Esophagus squamous epithelium (tissue), 4 donors: ENCODE results near the gene GSC2.

Source experiments
- POLR2A ChIP-seq, 4 donors: fragments of 450-650 bp; IDR thresholded peaks; one replicate each; pipeline ENCODE4 v1.6.1; 2017; ENCODE audit warnings: antibody characterized with exemption in 4 of 4, mild to moderate bottlenecking in 4 of 4, moderate library complexity in 3 of 4
- TF ChIP-seq, protein P1 (sequence below), 6 experiments: fragments of 450-650 bp in 4 of 6; fragments of 200-600 bp in 2 of 6; sonication (generic) in 2 of 6; IDR thresholded peaks; one replicate each; pipeline ENCODE4 v1.5.1; 2016 to 2019; ENCODE audit warnings: antibody characterized with exemption in 6 of 6, mild to moderate bottlenecking in 4 of 6, moderate library complexity in 4 of 6

DNA sequence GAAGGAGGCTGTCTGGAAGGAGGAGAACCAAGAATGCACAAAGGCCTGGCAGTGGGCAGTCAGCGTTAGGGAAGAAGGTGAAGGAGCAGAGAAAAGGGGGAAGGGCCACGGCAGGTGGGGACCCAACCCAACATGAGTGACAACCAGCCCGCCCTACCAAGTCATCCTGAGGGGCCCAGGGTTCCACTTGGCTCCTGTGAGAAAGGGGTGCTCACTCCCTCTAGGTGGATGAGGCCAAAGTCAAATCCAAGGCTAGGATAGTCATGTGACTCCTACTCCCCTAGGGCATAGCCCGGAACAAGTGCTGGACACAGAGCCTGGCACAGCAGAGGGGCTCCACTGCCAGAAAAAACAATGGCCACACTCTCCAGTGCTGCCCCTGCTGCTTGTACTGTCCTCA, 25.7 kb downstream of the GSC2 start:
- TF ChIP-seq, protein P1, sequence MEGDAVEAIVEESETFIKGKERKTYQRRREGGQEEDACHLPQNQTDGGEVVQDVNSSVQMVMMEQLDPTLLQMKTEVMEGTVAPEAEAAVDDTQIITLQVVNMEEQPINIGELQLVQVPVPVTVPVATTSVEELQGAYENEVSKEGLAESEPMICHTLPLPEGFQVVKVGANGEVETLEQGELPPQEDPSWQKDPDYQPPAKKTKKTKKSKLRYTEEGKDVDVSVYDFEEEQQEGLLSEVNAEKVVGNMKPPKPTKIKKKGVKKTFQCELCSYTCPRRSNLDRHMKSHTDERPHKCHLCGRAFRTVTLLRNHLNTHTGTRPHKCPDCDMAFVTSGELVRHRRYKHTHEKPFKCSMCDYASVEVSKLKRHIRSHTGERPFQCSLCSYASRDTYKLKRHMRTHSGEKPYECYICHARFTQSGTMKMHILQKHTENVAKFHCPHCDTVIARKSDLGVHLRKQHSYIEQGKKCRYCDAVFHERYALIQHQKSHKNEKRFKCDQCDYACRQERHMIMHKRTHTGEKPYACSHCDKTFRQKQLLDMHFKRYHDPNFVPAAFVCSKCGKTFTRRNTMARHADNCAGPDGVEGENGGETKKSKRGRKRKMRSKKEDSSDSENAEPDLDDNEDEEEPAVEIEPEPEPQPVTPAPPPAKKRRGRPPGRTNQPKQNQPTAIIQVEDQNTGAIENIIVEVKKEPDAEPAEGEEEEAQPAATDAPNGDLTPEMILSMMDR (IDR thresholded peaks at IDR 0.05): no peak
- TF ChIP-seq POLR2A (IDR thresholded peaks at IDR 0.05): no peak
